AG04450 (cell line): ENCODE data around the gene MACROD2. TPM values are rescaled to one million over a fixed set of nuclear protein-coding genes. Genes with fewer than 3 reads are reported as not detected.

Source experiments
- CTCF ChIA-PET: fragments of 300-600, 350-600 bp; formaldehyde crosslinking; extraction: SDS; loops from one replicate; lab custom pipeline; 2022; ENCODE audit warnings: antibody characterized with exemption, inconsistent platforms; lab: Charles Lee
- POLR2A ChIA-PET: fragments of 350-600 bp; formaldehyde crosslinking; extraction: SDS; loops from one replicate; lab custom pipeline; 2021; ENCODE audit warnings: antibody characterized with exemption, inconsistent platforms; lab: Yijun Ruan, JAX
- DNase-seq: peaks from one replicate; pipeline ENCODE4 v3.0.0-alpha.2; 2011; ENCODE audit warnings: low read depth, low spot score
- H3K27ac ChIP-seq: one replicate; pipeline ENCODE4 v1.5.1; 2012; ENCODE audit warnings: low read depth, low read length, control low read depth
- H3K27me3 ChIP-seq: one replicate; pipeline ENCODE4 v1.6.0; 2012; ENCODE audit warnings: low read length; ENCODE audit not compliant: control insufficient read depth, insufficient read depth
- H3K4me3 ChIP-seq: 2 replicates; pipeline ENCODE4 v1.5.1; 2011; ENCODE audit warnings: mild to moderate bottlenecking, low read depth, low read length, control low read depth
- H3K9me3 ChIP-seq: 2 replicates; pipeline ENCODE4 v1.5.1; 2012; ENCODE audit warnings: low read length; ENCODE audit not compliant: control insufficient read depth, insufficient read depth
- CTCF ChIP-seq: IDR thresholded peaks from 2 replicates; pipeline ENCODE4 v1.5.1; 2011; ENCODE audit warnings: low read depth, low read length, control low read depth, inconsistent platforms
- polyA plus RNA-seq: library from polyadenylated mRNA; depleted of rRNA; stranded (reverse); fragments of >200 nt; gene quantifications from 2 replicates; pipeline ENCODE4 v1.2.3, GENCODE V29; 2011

The MACROD2 gene
- polyA plus RNA-seq, 1 experiment, result 0.02 TPM

- POLR2A ChIA-PET, result no interaction called here
- H3K4me3 ChIP-seq, result no peak overlapping the region
- H3K9me3 ChIP-seq, result no peaks in the 10 kb centered on the region; the same call in 1 of the 2 replicates
- CTCF ChIA-PET, result no interaction called here
- no peak overlapping the region for H3K27ac ChIP-seq
- no peak for DNase-seq
- no peak for TF ChIP-seq CTCF
- H3K27me3 ChIP-seq, result no peaks in the 10 kb centered on the region
Observed at GRCh38 chr20:15302075-15302474, 1306.8 kb downstream of the MACROD2 start.

GRCh38 chr20:15310361-15310760 lies 1315.0 kb downstream of the MACROD2 start:
- H3K9me3 ChIP-seq, result no peaks in the 10 kb centered on the region
- TF ChIP-seq CTCF, result no peak
- no peak overlapping the region for H3K27ac ChIP-seq
- H3K27me3 ChIP-seq, result no peaks in the 10 kb centered on the region
- no peak overlapping the region for H3K4me3 ChIP-seq
- no peak for DNase-seq
- CTCF ChIA-PET, result no interaction called here
- POLR2A ChIA-PET, result no interaction called here

GRCh38 chr20:15316556-15316955 lies 1321.2 kb downstream of the MACROD2 start:
- Histone ChIP-seq H3K9me3 (no peaks in the 10 kb centered on the region), H3K4me3 (no peak overlapping the region), H3K27ac (no peak overlapping the region), H3K27me3 (no peaks in the 10 kb centered on the region)
- POLR2A ChIA-PET, result no interaction called here
- no peak for DNase-seq
- TF ChIP-seq CTCF, result no peak
- CTCF ChIA-PET, result no interaction called here

GRCh38 chr20:15317546-15318232 lies 1322.4 kb downstream of the MACROD2 start:
- CTCF ChIA-PET, result no interaction called here
- Histone ChIP-seq H3K27ac (no peak overlapping the region), H3K27me3 (no peaks in the 10 kb centered on the region), H3K9me3 (no peaks in the 10 kb centered on the region), H3K4me3 (no peak overlapping the region)
- POLR2A ChIA-PET, result no interaction called here
- DNase-seq, result no peak
- no peak for TF ChIP-seq CTCF

GRCh38 chr20:15318682-15319081 lies 1323.4 kb downstream of the MACROD2 start:
- TF ChIP-seq CTCF, result no peak
- H3K9me3 ChIP-seq, result no peaks in the 10 kb centered on the region
- H3K27me3 ChIP-seq, result no peaks in the 10 kb centered on the region
- POLR2A ChIA-PET, result no interaction called here
- H3K27ac ChIP-seq, result no peak overlapping the region
- H3K4me3 ChIP-seq, result no peak overlapping the region
- no peak for DNase-seq
- CTCF ChIA-PET, result no interaction called here
